DOHH2 (cell line): ENCODE results near the gene TLE3.
A peak's percentile ranks its signal among the peaks of the same experiment; 100 is the strongest.

Experiments used
- H3F3A ChIP-seq: fragments of 200-600 bp; sonication (generic), shearing (Covaris generic); 2 replicates; pipeline ENCODE4 v1.6.0; 2016; ENCODE audit warnings: antibody characterized with exemption, mild to moderate bottlenecking; ENCODE audit not compliant: control insufficient read depth, insufficient read depth
- H3K27ac ChIP-seq: fragments of 200-600 bp; sonication (generic); 2 replicates; pipeline ENCODE4 v1.5.1; 2014; ENCODE audit warnings: low read depth, mild to moderate bottlenecking, low read length, moderate library complexity
- H3K27me3 ChIP-seq: fragments of 200-600 bp; sonication (generic); 2 replicates; pipeline ENCODE4 v1.6.1; 2014; ENCODE audit warnings: mild to moderate bottlenecking, low read length, mixed read lengths; ENCODE audit not compliant: control insufficient read depth
- H3K36me3 ChIP-seq: fragments of 200-600 bp; sonication (generic); 2 replicates; pipeline ENCODE4 v1.6.1; 2014; ENCODE audit warnings: mild to moderate bottlenecking, low read length, moderate library complexity, mixed read lengths; ENCODE audit not compliant: control insufficient read depth
- H3K4me1 ChIP-seq: fragments of 200-600 bp; sonication (generic); 2 replicates; pipeline ENCODE4 v1.6.1; 2014; ENCODE audit warnings: mild to moderate bottlenecking, low read length, mixed read lengths; ENCODE audit not compliant: control insufficient read depth
- H3K4me2 ChIP-seq: fragments of 200-600 bp; sonication (generic); 2 replicates; pipeline ENCODE4 v1.6.0; 2014; ENCODE audit warnings: mild to moderate bottlenecking, low read length, moderate library complexity
- H3K4me3 ChIP-seq: fragments of 200-600 bp; sonication (generic); 2 replicates; pipeline ENCODE4 v1.5.1; 2014; ENCODE audit warnings: mild to moderate bottlenecking, low read length, mixed read lengths
- H3K79me2 ChIP-seq: fragments of 200-600 bp; sonication (generic); 2 replicates; pipeline ENCODE4 v1.6.1; 2014; ENCODE audit warnings: mild to moderate bottlenecking, low read length, mixed read lengths; ENCODE audit not compliant: control insufficient read depth
- H3K9me2 ChIP-seq: fragments of 200-600 bp; sonication (generic); replicated peaks from 2 replicates; pipeline ENCODE4 v1.6.1; 2014; ENCODE audit warnings: mild to moderate bottlenecking, low read length, mixed read lengths; ENCODE audit not compliant: control insufficient read depth
- H3K9me3 ChIP-seq: fragments of 200-600 bp; sonication (generic); 2 replicates; pipeline ENCODE4 v1.6.1; 2014; ENCODE audit warnings: antibody characterized with exemption, low read length, mixed read lengths; ENCODE audit not compliant: control insufficient read depth, insufficient read depth
- H4K20me1 ChIP-seq: fragments of 200-600 bp; sonication (generic); 2 replicates; pipeline ENCODE4 v1.6.0; 2014; ENCODE audit warnings: low read depth, mild to moderate bottlenecking, antibody characterized with exemption, low read length, moderate library complexity; ENCODE audit not compliant: control insufficient read depth, insufficient read depth
- CTCF ChIP-seq: fragments of 200-600 bp; sonication (generic); IDR thresholded peaks from one replicate; pipeline ENCODE4 v1.5.1; 2014; ENCODE audit warnings: antibody characterized with exemption, mild to moderate bottlenecking, low read depth, low read length; ENCODE audit not compliant: poor library complexity, severe bottlenecking
- EZH2phosphoT487 ChIP-seq: fragments of 200-600 bp; sonication (generic); IDR thresholded peaks from 2 replicates; pipeline ENCODE4 v1.6.1; 2017; ENCODE audit warnings: borderline replicate concordance, mild to moderate bottlenecking, antibody characterized with exemption, low read length, moderate library complexity, mixed read lengths

The TLE3 gene

GRCh38 chr15:70017801-70018200 is 79.9 kb downstream of the TLE3 start:
- Histone ChIP-seq H3K9me3 (no peaks in the 10 kb centered on the region), H3F3A (peaks cover 13% of the 10 kb centered on the region), H3K4me2 (no peak overlapping the region), H3K36me3 (no peaks in the 10 kb centered on the region), H4K20me1 (no peaks in the 10 kb centered on the region), H3K9me2 (no peaks in the 10 kb centered on the region), H3K4me1 (peaks cover 59% of the 10 kb centered on the region), H3K79me2 (no peaks in the 10 kb centered on the region), H3K27me3 (no peaks in the 10 kb centered on the region), H3K27ac (no peak overlapping the region), H3K4me3 (no peak overlapping the region)
- TF ChIP-seq CTCF (no peak), EZH2phosphoT487 (no peak)

GRCh38 chr15:70017025-70017424 is 80.7 kb downstream of the TLE3 start:
- no peaks in the 10 kb centered on the region for H3K27me3 ChIP-seq
- TF ChIP-seq CTCF: no peak
- TF ChIP-seq EZH2phosphoT487: no peak
- peak overlapping the region; percentile 62 for H3K4me3 ChIP-seq
- no peaks in the 10 kb centered on the region for H3K36me3 ChIP-seq
- H3K27ac ChIP-seq: no peak overlapping the region
- H3K4me2 ChIP-seq: peak overlapping the region; percentile 89
- no peaks in the 10 kb centered on the region for H4K20me1 ChIP-seq
- peaks cover 13% of the 10 kb centered on the region for H3F3A ChIP-seq
- H3K9me3 ChIP-seq: no peaks in the 10 kb centered on the region
- H3K4me1 ChIP-seq: peaks cover 63% of the 10 kb centered on the region
- H3K79me2 ChIP-seq: no peaks in the 10 kb centered on the region
- H3K9me2 ChIP-seq: no peaks in the 10 kb centered on the region

GRCh38 chr15:70016511-70016994 is 81.2 kb downstream of the TLE3 start:
- no peaks in the 10 kb centered on the region for H3K9me2 ChIP-seq
- H3K79me2 ChIP-seq: no peaks in the 10 kb centered on the region
- no peaks in the 10 kb centered on the region for H3K9me3 ChIP-seq
- peaks cover 13% of the 10 kb centered on the region for H3F3A ChIP-seq
- H3K4me2 ChIP-seq: peak overlapping the region; percentile 89
- H3K4me3 ChIP-seq: peak overlapping the region; percentile 62
- no peaks in the 10 kb centered on the region for H4K20me1 ChIP-seq
- TF ChIP-seq CTCF (no peak), EZH2phosphoT487 (no peak)
- no peaks in the 10 kb centered on the region for H3K27me3 ChIP-seq
- H3K4me1 ChIP-seq: peaks cover 68% of the 10 kb centered on the region
- no peak overlapping the region; the same call in 1 of the 2 replicates for H3K27ac ChIP-seq
- no peaks in the 10 kb centered on the region for H3K36me3 ChIP-seq
